ENCODE results near the gene SELPLG. TPM values are rescaled to one million over a fixed set of nuclear protein-coding genes. Genes with fewer than 3 reads are reported as not detected.

SELPLG gene
- total and polyA plus RNA-seq, 9 donors, result 1.1 to 8.4 (median 2.9) TPM

DNA sequence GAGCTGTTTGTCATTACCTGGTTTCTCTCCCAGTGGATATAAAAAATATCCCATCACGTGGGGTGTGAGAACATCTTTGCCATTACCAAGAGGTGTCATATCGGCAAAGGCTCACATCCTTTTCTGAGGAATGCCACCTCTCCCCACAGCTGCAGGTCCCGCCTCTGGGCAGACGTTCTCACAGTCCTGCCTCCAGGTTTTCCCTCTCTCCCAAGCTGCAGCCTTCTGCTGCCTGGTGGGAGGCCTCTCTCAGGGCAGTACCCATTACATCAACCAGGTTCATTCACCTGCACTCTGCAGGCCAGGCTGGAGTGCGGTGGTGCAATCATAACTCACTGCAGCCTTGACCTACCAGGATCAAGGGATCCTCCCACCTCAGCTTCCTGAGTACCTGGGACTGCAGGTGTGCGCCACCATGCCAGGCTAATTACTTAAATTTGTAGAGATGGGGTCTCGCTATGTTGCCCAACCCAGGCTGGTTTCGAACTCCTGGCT, 20.9 kb downstream of the SELPLG start:
- Histone ChIP-seq H3K36me3 (no peaks in the 10 kb centered on the region), H3K4me3 (no peak overlapping the region), H3K9me3 (no peaks in the 10 kb centered on the region), H3K27ac (no peak overlapping the region), H3K27me3 (no peaks in the 10 kb centered on the region), H3K4me1 (ENCODE audit: insufficient read depth) (peaks cover 5% of the 10 kb centered on the region)
- intact Hi-C loops (cut with DNase I), result no loop called here
- TF ChIP-seq EP300 (IDR thresholded peaks at IDR 0.05) (no peak), POLR2A (IDR thresholded peaks at IDR 0.05) (no peak)
- TF ChIP-seq, protein P1, sequence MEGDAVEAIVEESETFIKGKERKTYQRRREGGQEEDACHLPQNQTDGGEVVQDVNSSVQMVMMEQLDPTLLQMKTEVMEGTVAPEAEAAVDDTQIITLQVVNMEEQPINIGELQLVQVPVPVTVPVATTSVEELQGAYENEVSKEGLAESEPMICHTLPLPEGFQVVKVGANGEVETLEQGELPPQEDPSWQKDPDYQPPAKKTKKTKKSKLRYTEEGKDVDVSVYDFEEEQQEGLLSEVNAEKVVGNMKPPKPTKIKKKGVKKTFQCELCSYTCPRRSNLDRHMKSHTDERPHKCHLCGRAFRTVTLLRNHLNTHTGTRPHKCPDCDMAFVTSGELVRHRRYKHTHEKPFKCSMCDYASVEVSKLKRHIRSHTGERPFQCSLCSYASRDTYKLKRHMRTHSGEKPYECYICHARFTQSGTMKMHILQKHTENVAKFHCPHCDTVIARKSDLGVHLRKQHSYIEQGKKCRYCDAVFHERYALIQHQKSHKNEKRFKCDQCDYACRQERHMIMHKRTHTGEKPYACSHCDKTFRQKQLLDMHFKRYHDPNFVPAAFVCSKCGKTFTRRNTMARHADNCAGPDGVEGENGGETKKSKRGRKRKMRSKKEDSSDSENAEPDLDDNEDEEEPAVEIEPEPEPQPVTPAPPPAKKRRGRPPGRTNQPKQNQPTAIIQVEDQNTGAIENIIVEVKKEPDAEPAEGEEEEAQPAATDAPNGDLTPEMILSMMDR (IDR thresholded peaks at IDR 0.05), result no peak
- DNase-seq, result no peak
- 71 to 80% (median 73%) methylated on average over 8 of the region's 8 CpGs for WGBS, 3 donors

DNA sequence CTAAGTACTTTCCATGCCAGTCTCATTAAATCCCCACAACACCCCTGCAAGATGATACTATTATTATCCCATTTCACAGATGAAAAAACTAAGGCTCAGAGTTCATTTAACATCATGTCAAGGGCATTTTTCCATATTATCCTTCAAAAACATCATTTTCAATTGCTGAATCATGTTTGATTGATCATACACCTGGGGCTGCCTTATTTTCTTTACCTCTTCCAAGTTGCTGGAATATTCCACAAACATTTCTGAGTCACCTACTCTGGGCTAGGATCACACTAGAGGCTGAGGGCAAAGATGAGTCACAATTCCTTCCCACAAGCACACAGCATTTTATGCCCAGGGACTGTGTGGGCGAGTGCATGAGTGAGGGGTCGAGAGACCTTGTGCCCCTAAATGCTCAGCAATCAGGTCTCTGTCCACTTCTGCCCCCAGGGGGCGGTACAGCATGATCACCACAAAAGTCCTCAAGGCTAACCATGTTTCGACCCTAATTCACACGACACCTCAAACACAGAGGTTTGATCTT, 21.7 kb downstream of the SELPLG start:
- Histone ChIP-seq H3K27me3 (no peaks in the 10 kb centered on the region), H3K4me1 (ENCODE audit: insufficient read depth) (peaks cover 5% of the 10 kb centered on the region), H3K4me3 (no peak overlapping the region), H3K36me3 (no peaks in the 10 kb centered on the region), H3K27ac (no peak overlapping the region), H3K9me3 (no peaks in the 10 kb centered on the region)
- no peak for TF ChIP-seq EP300 (IDR thresholded peaks at IDR 0.05)
- TF ChIP-seq, protein P1 (IDR thresholded peaks at IDR 0.05), result no peak
- intact Hi-C loops (cut with DNase I), result no loop called here
- DNase-seq, result no peak
- WGBS, 3 donors, result 74 to 83% (median 75%) methylated on average over 5 of the region's 5 CpGs

DNA sequence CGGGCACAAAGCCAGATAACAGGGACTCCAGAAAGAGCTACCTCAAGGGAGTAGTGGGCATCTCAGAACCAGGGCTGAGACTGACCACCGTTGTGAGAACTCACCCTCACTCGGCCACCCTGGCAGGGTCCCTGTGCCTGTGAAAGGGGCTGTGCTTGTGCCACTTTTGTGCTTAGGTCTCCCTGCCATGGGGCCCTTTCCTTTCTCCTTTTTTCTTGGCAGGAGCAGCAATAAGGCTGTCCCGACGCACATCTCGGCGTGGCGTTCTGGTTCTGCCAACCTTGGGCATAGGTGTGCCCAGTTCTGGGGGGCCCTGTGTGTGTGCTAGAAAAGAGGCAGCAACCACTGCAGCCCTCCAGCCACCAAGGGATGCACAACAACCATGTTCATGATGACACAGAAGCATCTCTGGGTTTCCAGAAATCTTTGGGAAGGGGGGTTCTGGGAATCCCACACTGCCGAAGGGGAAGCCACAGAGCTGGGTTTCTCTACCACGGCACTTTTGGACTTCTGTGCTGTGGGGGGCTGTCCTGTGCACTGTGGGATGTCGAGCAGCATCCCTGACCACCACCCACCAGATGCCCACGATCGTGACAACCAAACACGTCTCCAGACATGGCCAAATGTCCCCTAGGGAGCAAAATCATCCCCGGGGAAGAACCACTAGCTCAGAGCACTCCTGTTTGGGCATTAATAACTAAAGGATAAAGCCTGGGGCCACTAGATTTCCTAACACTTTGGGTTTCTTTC, 22.7 kb downstream of the SELPLG start:
- Histone ChIP-seq H3K4me1 (ENCODE audit: insufficient read depth) (peaks cover 5% of the 10 kb centered on the region), H3K36me3 (no peaks in the 10 kb centered on the region), H3K9me3 (no peaks in the 10 kb centered on the region), H3K4me3 (no peak overlapping the region), H3K27ac (no peak overlapping the region), H3K27me3 (no peaks in the 10 kb centered on the region)
- DNase-seq, result no peak
- 88 to 93% (median 91%) methylated on average over 15 of the region's 15 CpGs for WGBS, 3 donors
- intact Hi-C loops (cut with DNase I), result no loop called here
- TF ChIP-seq POLR2A (IDR thresholded peaks at IDR 0.05), result no peak
- TF ChIP-seq EP300 (IDR thresholded peaks at IDR 0.05), result no peak
- TF ChIP-seq, protein P1 (IDR thresholded peaks at IDR 0.05), result no peak

DNA sequence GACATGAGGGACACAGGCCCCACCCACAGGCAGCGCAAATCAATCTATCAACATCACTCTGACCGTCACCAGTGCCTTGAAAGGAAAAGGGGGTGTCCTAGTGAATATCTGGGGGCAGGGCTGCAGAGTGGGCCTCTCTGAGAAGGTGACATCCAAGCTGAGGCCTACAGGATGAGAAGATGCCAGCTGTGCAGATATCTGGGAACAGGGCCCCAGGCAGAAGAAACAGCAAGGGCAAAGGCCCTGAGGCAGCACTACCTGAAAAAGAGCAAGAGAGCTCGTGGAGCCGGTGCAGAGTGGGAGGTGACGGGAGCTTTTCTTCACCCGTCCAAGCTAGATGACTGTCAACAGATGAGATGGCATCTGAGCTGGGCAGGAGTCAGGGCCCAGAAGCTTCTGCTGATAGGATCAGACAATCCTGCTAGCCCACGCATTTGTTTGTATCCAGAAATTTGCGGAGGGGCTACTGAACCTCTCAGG, 23.3 kb downstream of the SELPLG start:
- DNase-seq, result no peak
- H3K9me3 ChIP-seq, result no peaks in the 10 kb centered on the region
- H3K4me1 ChIP-seq (ENCODE audit: insufficient read depth), result peaks cover 6% of the 10 kb centered on the region
- 92 to 94% (median 93%) methylated on average over 8 of the region's 8 CpGs for WGBS, 3 donors
- H3K36me3 ChIP-seq, result no peaks in the 10 kb centered on the region
- intact Hi-C loops (cut with DNase I), result no loop called here
- no peak overlapping the region for H3K4me3 ChIP-seq
- TF ChIP-seq EP300 (IDR thresholded peaks at IDR 0.05) (no peak), POLR2A (IDR thresholded peaks at IDR 0.05) (no peak)
- TF ChIP-seq, protein P1 (IDR thresholded peaks at IDR 0.05), result no peak
- H3K27ac ChIP-seq, result no peak overlapping the region
- H3K27me3 ChIP-seq, result no peaks in the 10 kb centered on the region

Measured in ovary (tissue), 9 donors.